GM18861 (cell line): ENCODE results near the gene UBC.

Source experiments
- ATAC-seq: cut with Tn5 transposase; IDR thresholded peaks from one replicate; pipeline ENCODE4 v1.9.1; 2021; ENCODE audit not compliant: unreplicated experiment

UBC gene

GRCh38 chr12:124865728-124866127 is 48.7 kb downstream of the UBC start:
- ATAC-seq = no peak

GRCh38 chr12:124864326-124864752 is 50.1 kb downstream of the UBC start:
- ATAC-seq = no peak

DNA sequence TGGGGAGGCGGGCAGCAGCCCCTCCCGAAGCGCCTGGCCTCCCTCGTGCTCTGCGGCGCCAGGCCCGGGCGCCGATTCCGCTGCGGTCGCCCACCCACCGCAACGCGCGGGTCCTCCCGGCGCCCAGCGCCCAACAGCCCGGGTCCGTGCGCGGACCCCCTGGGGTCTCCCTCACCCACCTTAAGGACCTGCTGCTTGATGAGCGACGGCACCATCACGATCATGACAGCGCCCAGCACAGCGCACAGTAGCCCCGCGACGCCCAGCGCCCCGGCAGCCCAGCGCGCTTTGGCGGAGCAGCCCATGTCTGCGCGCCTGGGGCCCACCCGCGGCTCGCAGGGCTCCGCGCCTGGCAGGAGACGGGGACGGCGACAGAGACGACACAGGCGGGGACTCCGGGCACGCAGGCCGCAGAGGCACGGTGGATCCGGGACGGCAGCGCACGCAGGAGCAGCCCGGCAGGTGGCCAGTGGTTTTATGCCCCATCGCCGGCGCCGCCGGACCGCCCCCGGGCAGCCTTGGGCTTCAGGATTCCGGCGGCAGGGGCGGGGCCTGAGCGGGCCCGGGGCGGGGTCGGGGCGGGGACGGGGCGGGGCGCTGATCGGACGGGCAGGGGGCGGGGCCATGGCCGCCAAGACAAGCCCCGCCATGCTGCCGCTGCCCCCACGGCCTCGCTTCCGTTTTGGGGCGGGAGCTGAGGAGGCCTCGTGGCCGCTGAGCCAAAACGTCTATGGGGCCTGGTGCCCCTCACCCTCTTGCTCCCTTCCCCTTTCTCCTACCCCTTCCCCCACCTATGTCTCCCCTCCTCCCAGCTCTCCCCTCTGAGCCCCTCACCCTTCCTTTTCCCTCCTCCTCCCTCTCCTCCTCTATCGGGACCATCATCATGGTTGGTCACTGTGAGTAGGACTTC is 50.8 kb downstream of the UBC start, which contains the start of gene SCARB1:
TSS of gene SCARB1 (minus strand) at position 449 of the 910 bp plus-strand sequence. CDS start at position 305, 144 bp downstream.
- peak; percentile 70 for ATAC-seq

GRCh38 chr12:124862768-124863415 is 51.6 kb downstream of the UBC start:
- ATAC-seq = peak; percentile 20

GRCh38 chr12:124861898-124862676 is 52.4 kb downstream of the UBC start:
- no peak for ATAC-seq
